Mammary epithelial cell (primary cell): ENCODE measurements around the gene XXYLT1.

Source experiments
- EZH2 ChIP-seq: IDR thresholded peaks from 2 replicates; pipeline ENCODE4 v1.6.1; 2012; ENCODE audit warnings: low read length, inconsistent platforms, borderline replicate concordance
- TF ChIP-seq, protein P1 (sequence below), 2 donors: IDR thresholded peaks in 1 of 2; conservative IDR thresholded peaks in 1 of 2; 2 replicates each; pipeline ENCODE4 v1.5.1; 2011 to 2012; ENCODE audit warnings: inconsistent platforms in 2 of 2, low read length in 2 of 2, mild to moderate bottlenecking in 2 of 2, control low read depth in 1 of 2, low read depth in 1 of 2; ENCODE audit not compliant: insufficient read depth in 1 of 2; ENCODE audit errors: extremely low read depth in 1 of 2

DNA sequence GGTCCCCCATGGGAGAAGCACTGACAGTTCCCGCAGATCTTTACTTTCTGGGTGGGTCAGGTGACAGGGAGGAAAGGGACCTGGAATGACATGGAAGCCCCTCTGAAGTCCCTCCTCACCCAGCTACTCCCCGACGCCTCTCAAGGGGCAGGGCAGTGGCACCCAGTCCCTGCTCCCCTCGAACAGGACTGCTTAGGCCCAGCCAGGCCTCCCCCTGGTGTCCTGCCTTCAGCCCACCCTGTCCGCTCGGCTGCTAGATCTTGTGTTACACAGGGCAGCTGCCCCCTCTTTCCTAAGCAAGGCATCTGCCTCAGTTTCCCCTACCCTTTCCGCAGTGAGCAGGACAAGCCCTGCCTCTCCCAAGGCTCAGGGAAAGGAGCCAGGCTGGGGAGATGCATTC lies 226.5 kb downstream of the XXYLT1 start:
- TF ChIP-seq, protein P1, sequence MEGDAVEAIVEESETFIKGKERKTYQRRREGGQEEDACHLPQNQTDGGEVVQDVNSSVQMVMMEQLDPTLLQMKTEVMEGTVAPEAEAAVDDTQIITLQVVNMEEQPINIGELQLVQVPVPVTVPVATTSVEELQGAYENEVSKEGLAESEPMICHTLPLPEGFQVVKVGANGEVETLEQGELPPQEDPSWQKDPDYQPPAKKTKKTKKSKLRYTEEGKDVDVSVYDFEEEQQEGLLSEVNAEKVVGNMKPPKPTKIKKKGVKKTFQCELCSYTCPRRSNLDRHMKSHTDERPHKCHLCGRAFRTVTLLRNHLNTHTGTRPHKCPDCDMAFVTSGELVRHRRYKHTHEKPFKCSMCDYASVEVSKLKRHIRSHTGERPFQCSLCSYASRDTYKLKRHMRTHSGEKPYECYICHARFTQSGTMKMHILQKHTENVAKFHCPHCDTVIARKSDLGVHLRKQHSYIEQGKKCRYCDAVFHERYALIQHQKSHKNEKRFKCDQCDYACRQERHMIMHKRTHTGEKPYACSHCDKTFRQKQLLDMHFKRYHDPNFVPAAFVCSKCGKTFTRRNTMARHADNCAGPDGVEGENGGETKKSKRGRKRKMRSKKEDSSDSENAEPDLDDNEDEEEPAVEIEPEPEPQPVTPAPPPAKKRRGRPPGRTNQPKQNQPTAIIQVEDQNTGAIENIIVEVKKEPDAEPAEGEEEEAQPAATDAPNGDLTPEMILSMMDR (conservative IDR thresholded peaks at IDR 0.05 in 1 of 2, IDR thresholded peaks at IDR 0.05 in 1 of 2; ENCODE audit: extremely low read depth in 1 of 2, insufficient read depth in 1 of 2, low read depth in 1 of 2, low read length in 2 of 2): no peak
- TF ChIP-seq EZH2: no peak
